NCI-H2107 (cell line): ENCODE data around the gene RAP1GAP.

Experiments used
- DNase-seq: peaks from one replicate; lab custom pipeline; 2025; lab: John Stamatoyannopoulos, UW

RAP1GAP gene

GRCh38 chr1:21625390-21626190, 43.6 kb downstream of the RAP1GAP start:
- DNase-seq, result no peak

- no peak for DNase-seq
Measured at GRCh38 chr1:21624571-21625389, 44.4 kb downstream of the RAP1GAP start.

- no peak for DNase-seq
Measured at GRCh38 chr1:21623410-21623961, 45.7 kb downstream of the RAP1GAP start.

- no peak for DNase-seq
Measured at GRCh38 chr1:21622466-21623315, 46.5 kb downstream of the RAP1GAP start.

GRCh38 chr1:21621761-21622436, 47.3 kb downstream of the RAP1GAP start:
- no peak for DNase-seq

GRCh38 chr1:21621051-21621450, 48.1 kb downstream of the RAP1GAP start:
- no peak for DNase-seq

GRCh38 chr1:21620496-21620895, 48.7 kb downstream of the RAP1GAP start:
- no peak for DNase-seq

- DNase-seq, result no peak
Measured at GRCh38 chr1:21620011-21620410, 49.1 kb downstream of the RAP1GAP start.

GRCh38 chr1:21619375-21619947, 49.7 kb downstream of the RAP1GAP start:
- no peak for DNase-seq

GRCh38 chr1:21618561-21619374, 50.4 kb downstream of the RAP1GAP start:
- DNase-seq, result no peak

GRCh38 chr1:21618059-21618458, 51.1 kb downstream of the RAP1GAP start:
- no peak for DNase-seq

- DNase-seq, result no peak
Measured at GRCh38 chr1:21617126-21617738, 51.9 kb downstream of the RAP1GAP start.

GRCh38 chr1:21616372-21616771, 52.8 kb downstream of the RAP1GAP start:
- DNase-seq, result no peak

- DNase-seq, result no peak
Measured at GRCh38 chr1:21614419-21615115, 54.6 kb downstream of the RAP1GAP start.

- no peak for DNase-seq
Measured at GRCh38 chr1:21613072-21613867, 55.9 kb downstream of the RAP1GAP start.

GRCh38 chr1:21612057-21612456, 57.1 kb downstream of the RAP1GAP start:
- DNase-seq, result no peak

GRCh38 chr1:21610989-21611785, 58.0 kb downstream of the RAP1GAP start:
- no peak for DNase-seq
